Germinal center (tissue), 1 donor: ENCODE results near the gene ZNF343.
"Not testable (repeated sequence)": the region's sequence is repeated elsewhere in the genome, so short reads cannot be mapped to it uniquely, and the experiment has no call there.

Experiments used
- DNase-seq: peaks from one replicate; pipeline ENCODE4 v3.0.0; 2012; ENCODE audit warnings: mixed read lengths, low spot score

Gene ZNF343

GRCh38 chr20:2508631-2509467 lies at the start of gene ZNF343:
ZNF343 (minus strand) TSS chr20:2508915; CDS start chr20:2493895, 15,020 bp downstream.
- DNase-seq = peak; percentile 89

- DNase-seq = no peak
Observed at GRCh38 chr20:2557873-2558580, 49.3 kb upstream of the ZNF343 start.

GRCh38 chr20:2545594-2545993 lies 36.9 kb upstream of the ZNF343 start:
- DNase-seq = no peak

GRCh38 chr20:2544211-2544610 lies 35.5 kb upstream of the ZNF343 start:
- no peak for DNase-seq

GRCh38 chr20:2542361-2542760 lies 33.6 kb upstream of the ZNF343 start:
- DNase-seq = no peak

GRCh38 chr20:2541940-2542339 lies 33.2 kb upstream of the ZNF343 start:
- no peak for DNase-seq

- DNase-seq = no peak
Observed at GRCh38 chr20:2538931-2539720, 30.4 kb upstream of the ZNF343 start.

GRCh38 chr20:2538356-2538755 lies 29.6 kb upstream of the ZNF343 start:
- DNase-seq = no peak

GRCh38 chr20:2537101-2537500 lies 28.4 kb upstream of the ZNF343 start:
- no peak for DNase-seq

- no peak for DNase-seq
Observed at GRCh38 chr20:2536560-2536986, 27.9 kb upstream of the ZNF343 start, which contains the start of gene TMC2. TMC2 (plus strand) TSS chr20:2536573; CDS start chr20:2536622, 49 bp downstream.

- DNase-seq = no peak
Observed at GRCh38 chr20:2535711-2536559, 27.2 kb upstream of the ZNF343 start.

GRCh38 chr20:2533118-2533517 lies 24.4 kb upstream of the ZNF343 start:
- DNase-seq = no peak

- no peak for DNase-seq
Observed at GRCh38 chr20:2528671-2529271, 20.1 kb upstream of the ZNF343 start.

- no peak for DNase-seq
Observed at GRCh38 chr20:2527762-2528161, 19.0 kb upstream of the ZNF343 start.

- DNase-seq = not testable (repeated sequence)
Observed at GRCh38 chr20:2526218-2526583, 17.5 kb upstream of the ZNF343 start.

GRCh38 chr20:2524709-2525506 lies 16.2 kb upstream of the ZNF343 start:
- DNase-seq = peak; percentile 54

GRCh38 chr20:2523919-2524708 lies 15.4 kb upstream of the ZNF343 start:
- peak; percentile 85 for DNase-seq

GRCh38 chr20:2522826-2523429 lies 14.2 kb upstream of the ZNF343 start:
- DNase-seq = not testable (repeated sequence)
